Activated CD4-positive, CD25-positive, alpha-beta regulatory T cell treated with anti-CD3 and anti-CD28 coated beads, Interleukin-2, amount 50 U/mL, for 24 hours (primary cell): ENCODE data around the gene MED14.

Experiments
- ATAC-seq, 2 donors: fragments of 150-1000 bp; cut with Tn5 transposase; one replicate each; pipeline ENCODE4 v1.10.0; 2021; ENCODE audit warnings: mild to moderate bottlenecking in 1 of 2, moderate library complexity in 1 of 2

The MED14 gene

GRCh38 chrX:40663078-40663740 is 72.1 kb downstream of the MED14 start:
- no peak for ATAC-seq

DNA sequence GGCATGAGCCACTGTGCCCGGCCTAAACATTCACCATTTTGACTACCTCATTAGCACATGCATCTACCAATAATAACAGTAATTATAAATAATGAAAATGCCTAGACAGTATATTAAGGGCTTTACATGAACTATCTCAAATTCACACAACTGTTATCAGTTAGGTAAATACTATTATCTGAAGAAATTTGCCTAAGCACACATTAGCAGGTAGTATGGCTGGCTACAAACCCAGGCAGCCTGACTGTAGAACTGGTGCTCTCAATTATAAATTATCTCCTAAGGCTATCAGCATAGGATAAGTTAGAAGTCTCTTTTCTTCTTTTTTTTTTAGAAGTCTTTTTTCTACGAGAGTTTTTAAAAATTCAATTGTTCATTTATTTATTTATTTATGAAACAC is 73.9 kb downstream of the MED14 start:
- ATAC-seq: no peak

DNA sequence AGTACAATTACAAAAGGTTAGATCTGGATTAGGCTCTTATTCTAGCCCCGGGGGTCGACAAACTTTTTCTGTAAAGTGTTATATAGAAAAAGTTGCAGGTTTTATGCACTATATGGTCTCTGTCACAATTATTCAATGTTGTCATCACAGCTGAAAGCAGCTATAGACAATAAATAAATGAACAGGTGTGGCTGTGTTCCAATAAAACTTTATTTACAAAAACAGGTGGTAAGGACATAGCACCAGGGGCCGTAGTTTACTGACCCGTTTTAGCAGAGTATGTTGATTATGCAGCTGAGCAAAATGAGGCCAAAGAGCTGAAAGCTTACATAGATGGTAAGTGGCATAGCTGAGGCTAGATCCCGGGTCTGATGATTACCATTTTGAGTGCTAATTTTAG is 75.0 kb downstream of the MED14 start:
- ATAC-seq: no peak

DNA sequence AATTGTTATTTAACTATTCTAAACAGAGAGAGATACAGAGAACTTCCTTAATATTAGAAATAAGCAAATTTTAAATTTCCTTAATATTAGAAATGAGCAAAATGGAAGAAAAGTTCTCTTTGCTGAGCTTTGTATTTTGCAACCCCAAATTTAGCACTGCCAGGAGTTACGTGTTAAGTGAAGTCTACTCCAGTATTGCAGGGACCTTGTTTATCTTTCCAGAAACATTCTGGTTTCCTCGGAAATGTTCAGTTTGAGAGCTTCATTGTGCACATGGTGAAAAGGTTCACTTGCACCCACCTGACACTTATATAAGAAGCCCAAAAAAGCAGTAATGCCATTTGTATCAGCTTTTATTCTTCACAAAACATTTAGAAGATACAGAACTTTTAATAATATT is 81.8 kb downstream of the MED14 start:
- no peak for ATAC-seq

DNA sequence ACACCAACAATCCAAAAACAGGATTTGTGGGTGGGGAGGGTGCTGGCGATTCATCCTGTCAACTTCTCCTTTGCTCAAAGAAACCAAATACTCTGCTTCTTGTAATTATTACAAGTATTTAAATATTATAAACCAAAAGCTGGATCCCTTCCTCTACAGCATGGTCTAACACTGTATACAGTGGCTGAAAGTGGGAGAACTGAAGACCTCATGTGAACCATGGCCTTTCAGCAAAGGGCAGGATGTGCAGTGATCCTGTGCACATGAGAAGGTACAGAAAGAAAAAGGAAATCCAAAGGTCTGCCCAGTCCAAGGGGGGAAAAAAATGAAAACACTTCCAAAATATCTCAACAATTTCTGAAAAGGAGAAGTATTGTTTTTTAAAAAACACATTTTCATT is 82.7 kb downstream of the MED14 start:
- no peak for ATAC-seq

- no peak for ATAC-seq
Observed at GRCh38 chrX:40651620-40652223, 83.6 kb downstream of the MED14 start.

DNA sequence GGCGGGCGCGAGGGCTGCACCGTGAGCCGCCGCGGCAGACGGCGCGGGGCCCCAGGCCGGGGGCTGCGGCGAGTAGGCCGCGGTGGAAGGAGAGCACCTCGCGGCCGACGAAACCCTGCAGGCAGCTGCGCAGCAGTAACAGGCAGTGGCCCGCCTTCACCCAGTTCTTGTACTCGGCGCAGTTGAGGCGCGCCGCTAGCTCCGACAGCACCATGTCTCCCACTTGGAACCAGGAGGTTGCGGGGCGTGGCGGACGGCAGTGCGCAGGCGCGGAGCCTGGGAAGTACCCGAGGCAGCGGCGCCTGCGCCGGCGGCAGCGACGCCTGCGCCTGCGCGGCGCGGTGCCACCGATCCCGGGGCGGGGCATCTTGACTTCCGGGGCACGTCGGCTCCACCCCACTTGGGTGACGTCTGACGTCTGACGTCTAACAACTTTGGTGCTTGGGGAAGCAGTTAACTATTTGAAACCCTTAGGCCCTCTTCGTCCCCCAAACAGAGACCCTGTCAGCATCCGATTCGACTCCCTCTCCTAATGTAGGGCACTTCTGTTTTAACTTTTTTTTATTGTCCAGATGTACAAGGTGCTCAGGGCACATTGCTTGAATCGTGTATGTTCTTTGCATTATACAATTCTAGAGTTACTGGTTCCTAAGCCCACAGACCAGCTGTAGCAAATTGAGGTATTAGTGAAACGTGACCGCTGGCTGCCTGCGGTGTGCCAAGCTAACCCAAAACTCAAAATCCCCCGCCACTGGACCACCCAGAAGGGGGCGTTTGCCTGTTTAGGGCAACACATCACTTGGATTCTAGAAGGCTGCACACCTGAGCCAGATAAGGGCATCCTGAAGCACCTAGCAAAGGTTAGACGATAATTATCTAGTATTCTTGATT is 87.8 kb downstream of the MED14 start, which contains the start of gene CXorf38:
TSS of gene CXorf38 (minus strand) at position 255 of the 891 bp plus-strand sequence. CDS start at position 214, 41 bp downstream.
- ATAC-seq: peak; percentile 73

DNA sequence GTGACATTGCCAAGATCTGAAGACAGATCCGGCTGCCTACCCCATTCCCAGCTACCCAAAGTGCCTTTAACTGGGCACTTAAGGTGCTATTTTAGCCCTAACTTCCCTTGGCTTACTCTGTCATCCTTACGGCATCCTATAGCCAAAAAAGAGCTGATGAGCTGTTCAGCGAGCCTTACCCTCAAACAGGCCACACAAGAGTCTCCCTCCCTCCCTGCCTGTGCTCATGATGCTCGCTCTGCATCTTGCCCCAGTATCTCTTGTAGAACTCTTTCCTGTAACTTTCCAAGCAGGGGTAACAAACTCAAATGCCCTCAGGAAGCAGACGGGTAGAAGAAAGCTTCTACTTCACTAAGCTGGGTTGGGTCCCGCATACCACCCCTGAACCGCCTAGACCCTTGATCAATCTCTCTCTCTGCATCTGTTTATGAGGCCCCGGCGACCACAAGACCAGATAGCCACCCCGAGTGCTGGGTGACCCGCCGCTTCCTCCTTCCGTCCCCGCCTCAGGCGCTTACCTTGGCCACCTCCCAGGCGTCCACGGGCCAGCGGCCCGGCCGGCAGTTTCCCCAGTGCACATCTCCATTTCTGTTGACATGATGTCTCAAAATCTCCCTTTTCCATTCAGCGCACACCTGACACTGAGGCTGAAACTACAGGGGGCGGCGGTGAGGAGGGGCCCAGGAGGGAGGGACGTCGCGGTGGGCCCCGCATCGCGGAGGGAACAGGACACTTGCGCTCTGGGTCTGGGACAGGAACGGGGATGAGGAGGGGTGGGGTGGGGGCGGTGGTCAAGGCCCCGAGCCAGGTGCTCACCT is 88.6 kb downstream of the MED14 start:
- peak; percentile 25 to 42 for ATAC-seq

DNA sequence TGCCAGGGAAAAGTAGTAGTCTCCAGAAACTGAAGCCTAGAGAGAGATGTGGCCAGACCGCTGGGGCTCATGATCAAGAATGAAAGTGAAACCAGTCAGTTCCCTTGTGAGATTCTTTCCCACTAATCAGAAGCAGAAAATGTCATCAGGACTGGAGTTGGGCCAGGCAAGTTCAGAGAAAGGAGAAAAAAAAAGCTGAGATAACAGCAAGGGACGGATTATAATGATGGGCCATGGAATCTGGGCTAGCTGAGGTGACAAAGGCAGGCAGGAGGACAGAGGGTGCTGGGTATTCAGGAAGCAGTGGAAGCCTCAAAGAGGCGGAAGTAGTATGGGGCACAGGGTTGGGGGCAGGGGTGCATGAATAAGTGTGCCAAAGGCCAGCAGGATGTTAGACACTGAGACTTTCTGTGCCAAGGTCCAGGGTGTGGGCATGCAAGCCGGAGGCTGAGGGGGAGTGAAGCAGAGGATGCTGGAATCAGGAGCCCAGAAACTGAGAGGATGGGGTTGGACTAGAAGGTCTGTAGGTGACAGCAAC is 90.5 kb downstream of the MED14 start:
- ATAC-seq: peak; percentile 38 to 54

GRCh38 chrX:40644176-40644575 is 91.2 kb downstream of the MED14 start:
- ATAC-seq: no peak

DNA sequence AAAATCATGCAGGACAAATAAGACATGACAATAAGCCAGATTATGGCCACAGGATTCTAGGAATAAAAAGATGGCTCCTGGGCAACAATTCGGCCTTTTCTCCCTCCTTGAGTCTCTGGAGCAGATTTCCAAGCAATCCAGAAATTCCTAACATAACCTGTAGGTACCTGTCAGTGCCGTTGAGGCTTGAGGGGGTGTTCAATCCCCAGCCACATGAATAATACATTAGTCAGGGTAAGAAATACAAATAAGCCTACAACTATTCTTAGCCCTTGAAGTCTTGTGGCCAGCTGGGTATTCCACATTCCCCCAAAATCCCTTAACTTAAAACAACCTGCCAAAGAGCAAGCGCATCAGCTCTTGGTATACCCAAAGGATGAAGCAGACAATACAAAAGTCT is 97.7 kb downstream of the MED14 start:
- ATAC-seq: no peak

DNA sequence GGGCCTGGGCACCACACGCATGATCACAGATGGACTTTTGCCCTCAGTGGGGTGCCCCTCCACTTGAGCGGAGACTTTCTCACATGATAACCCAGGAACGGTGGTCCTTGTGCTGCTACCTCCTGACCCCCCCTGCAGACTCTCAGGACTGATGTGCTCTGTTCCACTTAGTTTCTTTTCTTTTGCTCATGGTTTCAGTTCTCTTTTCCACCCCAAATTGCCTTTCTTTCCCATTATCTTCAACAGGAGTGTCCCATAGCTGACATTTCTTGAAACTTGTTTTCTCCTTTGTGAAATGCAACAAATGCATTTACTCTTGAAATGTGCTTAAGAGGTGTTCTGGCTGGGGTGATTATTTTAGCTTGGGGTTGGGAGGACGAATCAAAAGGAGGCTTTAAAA is 103.1 kb downstream of the MED14 start:
- ATAC-seq: no peak

GRCh38 chrX:40628506-40628905 is 106.8 kb downstream of the MED14 start:
- ATAC-seq: no peak

- ATAC-seq: no peak
Observed at GRCh38 chrX:40625294-40625693, 110.0 kb downstream of the MED14 start.

- ATAC-seq: no peak
Observed at GRCh38 chrX:40623665-40624064, 111.7 kb downstream of the MED14 start.

DNA sequence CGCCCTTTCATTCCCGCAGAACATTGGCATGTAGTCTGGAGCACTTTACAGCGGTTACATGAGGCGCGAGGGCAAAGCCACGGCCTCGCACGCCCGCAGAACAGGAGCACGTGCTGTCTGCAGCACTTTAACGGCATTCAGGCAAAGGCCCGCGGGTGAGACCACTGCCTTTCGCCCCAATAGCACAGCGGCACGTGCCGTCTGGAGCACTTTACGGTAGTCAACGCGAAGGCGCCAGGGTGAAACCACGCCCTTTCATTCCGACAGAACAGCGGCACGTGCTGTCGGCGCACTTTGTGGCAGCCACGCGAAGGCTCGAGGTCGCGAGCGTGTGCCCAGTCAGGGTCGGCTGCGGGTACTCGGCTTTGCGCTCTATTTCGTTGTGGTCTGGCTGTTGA is 112.2 kb downstream of the MED14 start, which contains the start of gene MPC1L:
TSS of gene MPC1L (plus strand) at position 290 of the 398 bp plus-strand sequence. CDS start 138 bp downstream, outside the sequence.
- no peak for ATAC-seq

DNA sequence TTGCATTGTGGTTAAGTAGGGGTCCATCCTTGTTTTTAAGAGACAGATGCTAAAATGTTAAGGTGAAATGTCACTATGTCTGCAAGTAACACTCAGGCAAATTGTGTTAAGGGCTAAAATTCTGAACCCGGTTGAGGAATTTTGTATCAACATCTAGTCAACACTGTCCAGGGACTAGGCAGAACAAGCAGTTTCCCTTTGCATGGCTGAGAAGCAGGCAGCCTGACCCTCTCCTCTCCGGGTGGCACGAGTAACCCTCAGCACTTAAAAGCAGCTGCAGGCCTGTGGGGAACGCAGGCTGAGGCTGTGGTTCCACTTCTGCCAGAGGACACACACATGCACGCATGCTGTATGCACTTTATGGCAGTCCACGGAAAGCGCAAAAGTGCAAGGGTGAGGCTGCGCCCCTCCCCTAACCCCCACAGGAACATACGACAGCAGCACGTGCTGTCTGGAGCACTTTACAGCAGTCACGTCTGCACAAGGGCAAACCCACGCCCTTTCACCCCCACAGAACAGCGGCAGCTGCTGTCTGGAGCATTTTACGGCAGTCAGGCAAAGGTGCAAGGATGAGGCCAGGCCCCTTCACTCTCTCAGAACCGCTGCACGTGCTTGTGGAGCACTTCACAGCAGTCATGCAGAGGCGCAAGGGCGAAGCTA is 112.7 kb downstream of the MED14 start:
- no peak for ATAC-seq

GRCh38 chrX:40617566-40617965 is 117.8 kb downstream of the MED14 start:
- no peak for ATAC-seq

DNA sequence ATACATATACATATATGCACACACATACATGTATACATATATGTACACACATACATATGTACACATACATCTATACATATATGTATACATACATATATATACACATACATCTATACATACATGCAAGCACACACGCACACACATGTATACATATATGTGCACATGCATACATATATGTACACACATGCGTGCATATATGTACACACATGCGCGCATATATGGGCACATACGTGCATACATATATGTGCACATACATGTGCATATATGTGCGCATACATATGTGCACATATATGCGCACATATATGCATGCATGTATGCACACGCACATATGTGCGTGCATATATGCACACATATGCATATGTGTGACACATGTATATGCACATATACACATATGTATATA is 119.4 kb downstream of the MED14 start:
- ATAC-seq: no peak

DNA sequence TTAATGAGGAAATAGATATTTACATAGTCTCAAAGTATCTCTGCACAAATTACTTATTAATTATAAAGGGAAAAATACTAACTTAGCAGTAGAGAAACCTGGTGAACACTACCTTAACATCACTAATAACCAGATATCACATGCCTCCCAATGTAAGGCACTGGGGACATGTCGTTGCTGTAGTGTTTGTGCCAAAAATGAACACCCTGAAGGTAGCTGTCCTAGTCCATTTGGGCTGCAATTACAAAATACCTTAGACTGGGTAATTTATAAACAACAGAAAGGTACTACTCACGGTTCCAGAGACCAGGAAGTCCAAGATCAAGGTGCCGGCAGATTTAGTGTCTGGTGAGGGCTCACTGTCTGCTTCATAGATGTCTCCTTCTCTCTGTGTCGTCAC is 122.8 kb downstream of the MED14 start:
- ATAC-seq: no peak

DNA sequence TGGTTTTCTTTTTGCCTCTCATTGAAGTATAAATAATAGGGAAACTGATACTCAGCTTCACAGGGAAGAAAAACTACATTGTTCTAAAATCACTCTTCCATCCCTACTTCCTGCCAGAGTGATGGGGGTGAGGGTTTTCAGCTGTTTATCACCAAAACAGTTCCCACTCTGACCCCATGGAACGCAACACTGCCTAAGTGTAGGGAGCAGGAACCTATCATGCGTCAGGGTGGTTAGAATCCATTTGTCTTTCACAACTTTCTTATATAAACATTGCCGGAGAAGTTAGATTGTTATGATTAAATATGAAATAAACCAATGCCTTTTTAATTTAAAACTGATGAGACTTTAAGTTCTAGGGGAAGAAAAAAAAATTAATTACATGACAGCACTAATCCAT is 128.0 kb downstream of the MED14 start:
- no peak for ATAC-seq

GRCh38 chrX:40603446-40603845 is 131.9 kb downstream of the MED14 start:
- no peak for ATAC-seq
